H1 (cell line): Measurements from ENCODE around the gene BTRC.

ENCODE experiments used
- CHD2 ChIP-seq: IDR thresholded peaks from 2 replicates; pipeline ENCODE4 v1.6.1; 2012; ENCODE audit warnings: low read length, improper control_type of control experiment
- TAF1 ChIP-seq: IDR thresholded peaks from 2 replicates; pipeline ENCODE4 v1.6.1; 2011; ENCODE audit warnings: mild to moderate bottlenecking, low read depth, low read length

- no peak for TF ChIP-seq CHD2
- TF ChIP-seq TAF1 = no peak
These were observed 150.5 kb downstream of the BTRC start for GRCh38 chr10:101504438-101504837.
